Liver (tissue), 2 donors: ENCODE data around the gene CSNK1G3.

Experiments used
- CTCF ChIP-seq: fragments of 150-350 bp; IDR thresholded peaks from 2 replicates; pipeline ENCODE4 v1.5.1; 2017; ENCODE audit warnings: improper control_type of control experiment, low read depth, low read length; ENCODE audit not compliant: missing input control
- MAX ChIP-seq: IDR thresholded peaks from 2 replicates; pipeline ENCODE4 v1.6.1; 2016; ENCODE audit warnings: antibody characterized with exemption
- donor health status: healthy.

- no peak for TF ChIP-seq CTCF
- no peak for TF ChIP-seq MAX
Observed at GRCh38 chr5:123472150-123472924, 39.6 kb upstream of the CSNK1G3 start.
